Measurements from ENCODE around the gene MINDY4.

DNA sequence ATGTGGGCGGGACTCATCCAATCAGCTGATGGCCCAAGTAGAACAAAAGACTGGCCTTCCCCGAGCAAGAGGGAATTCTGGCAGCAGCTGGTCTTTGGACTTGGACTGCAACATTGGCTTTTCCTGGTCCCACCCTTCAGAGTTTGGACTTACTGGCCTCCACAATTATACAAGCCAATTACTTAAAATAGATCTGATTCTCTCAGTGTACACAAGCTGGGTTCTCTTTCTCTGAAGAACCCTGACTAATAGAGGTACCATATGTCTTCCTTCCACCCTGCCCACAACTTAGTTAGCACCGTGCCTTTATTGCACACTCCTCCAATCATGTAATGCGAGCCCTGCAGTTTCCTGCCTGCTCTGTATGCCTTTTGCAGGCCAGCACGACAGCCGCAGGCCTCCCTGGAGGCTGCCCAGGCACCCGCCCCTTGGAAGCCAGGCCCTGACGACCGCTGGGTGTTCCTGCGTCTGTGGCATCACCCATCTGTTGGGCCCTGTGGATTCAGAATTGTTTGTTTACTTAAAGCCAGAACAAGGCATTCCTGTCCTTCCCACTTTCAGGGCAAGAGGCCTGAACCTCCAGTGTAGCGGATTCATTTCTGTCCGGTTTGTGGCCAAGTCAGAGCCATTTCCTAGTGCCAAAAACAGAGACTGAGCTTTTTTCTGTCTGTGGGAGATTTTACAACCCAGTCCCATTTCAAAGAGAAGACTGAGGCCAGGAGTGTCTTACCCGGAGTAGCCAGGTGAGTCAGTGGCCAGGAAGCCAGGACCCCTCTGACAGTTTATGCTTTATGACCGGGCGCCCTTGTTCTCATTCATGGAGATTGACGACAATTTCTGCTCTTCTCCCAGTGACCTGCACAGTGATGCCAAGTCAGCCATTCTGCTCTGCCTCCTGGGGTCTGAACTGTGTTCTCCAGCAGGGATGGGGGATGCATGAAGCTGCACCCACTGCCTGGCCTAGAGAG, 20.2 kb upstream of the MINDY4 start:
- TF ChIP-seq, protein P1, sequence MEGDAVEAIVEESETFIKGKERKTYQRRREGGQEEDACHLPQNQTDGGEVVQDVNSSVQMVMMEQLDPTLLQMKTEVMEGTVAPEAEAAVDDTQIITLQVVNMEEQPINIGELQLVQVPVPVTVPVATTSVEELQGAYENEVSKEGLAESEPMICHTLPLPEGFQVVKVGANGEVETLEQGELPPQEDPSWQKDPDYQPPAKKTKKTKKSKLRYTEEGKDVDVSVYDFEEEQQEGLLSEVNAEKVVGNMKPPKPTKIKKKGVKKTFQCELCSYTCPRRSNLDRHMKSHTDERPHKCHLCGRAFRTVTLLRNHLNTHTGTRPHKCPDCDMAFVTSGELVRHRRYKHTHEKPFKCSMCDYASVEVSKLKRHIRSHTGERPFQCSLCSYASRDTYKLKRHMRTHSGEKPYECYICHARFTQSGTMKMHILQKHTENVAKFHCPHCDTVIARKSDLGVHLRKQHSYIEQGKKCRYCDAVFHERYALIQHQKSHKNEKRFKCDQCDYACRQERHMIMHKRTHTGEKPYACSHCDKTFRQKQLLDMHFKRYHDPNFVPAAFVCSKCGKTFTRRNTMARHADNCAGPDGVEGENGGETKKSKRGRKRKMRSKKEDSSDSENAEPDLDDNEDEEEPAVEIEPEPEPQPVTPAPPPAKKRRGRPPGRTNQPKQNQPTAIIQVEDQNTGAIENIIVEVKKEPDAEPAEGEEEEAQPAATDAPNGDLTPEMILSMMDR (conservative IDR thresholded peaks at IDR 0.05 in 1 of 2, IDR thresholded peaks at IDR 0.05 in 1 of 2; ENCODE audit: low read depth in 1 of 2, low read length in 2 of 2) = no peak
- TF ChIP-seq EZH2 (IDR thresholded peaks at IDR 0.05; ENCODE audit: low read length, missing control alignments) = no peak
